GM23248 (cell line): ENCODE results near the gene NAT8. TPM values are rescaled to one million over a fixed set of nuclear protein-coding genes. Genes with fewer than 3 reads are reported as not detected.
"Not testable (repeated sequence)": the region's sequence is repeated elsewhere in the genome, so short reads cannot be mapped to it uniquely, and the experiment has no call there.

Experiments
- DNase-seq: peaks from one replicate; pipeline ENCODE4 v3.0.0-alpha.2; 2015
- H2AFZ ChIP-seq: fragments of 200-600 bp; sonication (generic); 2 replicates; pipeline ENCODE4 v1.6.1; 2016; ENCODE audit warnings: antibody characterized with exemption
- H3F3A ChIP-seq: fragments of 200-600 bp; sonication (generic); 2 replicates; pipeline ENCODE4 v1.6.1; 2016; ENCODE audit warnings: mild to moderate bottlenecking, antibody characterized with exemption, mixed run types; ENCODE audit not compliant: insufficient read depth
- H3K27ac ChIP-seq: fragments of 200-600 bp; sonication (generic); 2 replicates; pipeline ENCODE4 v1.5.1; 2016; ENCODE audit warnings: mild to moderate bottlenecking
- H3K27me3 ChIP-seq: fragments of 200-600 bp; sonication (generic); replicated peaks from 2 replicates; pipeline ENCODE4 v1.6.1; 2016; ENCODE audit warnings: mild to moderate bottlenecking; ENCODE audit not compliant: insufficient read depth
- H3K36me3 ChIP-seq: fragments of 200-600 bp; sonication (generic); 2 replicates; pipeline ENCODE4 v1.6.1; 2016; ENCODE audit warnings: low read depth, mild to moderate bottlenecking
- H3K4me1 ChIP-seq: fragments of 200-600 bp; sonication (generic); 2 replicates; pipeline ENCODE4 v1.6.1; 2016; ENCODE audit warnings: mild to moderate bottlenecking; ENCODE audit not compliant: insufficient read depth
- H3K4me2 ChIP-seq: fragments of 200-600 bp; sonication (generic); one replicate; pipeline ENCODE4 v1.6.1; 2016; ENCODE audit warnings: mild to moderate bottlenecking; ENCODE audit not compliant: unreplicated experiment
- H3K4me3 ChIP-seq: fragments of 200-600 bp; sonication (generic); 2 replicates; pipeline ENCODE4 v1.5.1; 2016; ENCODE audit warnings: mild to moderate bottlenecking
- H3K79me2 ChIP-seq: fragments of 200-600 bp; sonication (generic); 2 replicates; pipeline ENCODE4 v1.6.1; 2016; ENCODE audit warnings: mild to moderate bottlenecking; ENCODE audit not compliant: insufficient read depth
- H3K9ac ChIP-seq: fragments of 200-600 bp; sonication (generic); 2 replicates; pipeline ENCODE4 v1.6.1; 2016; ENCODE audit warnings: mild to moderate bottlenecking
- H3K9me2 ChIP-seq: fragments of 200-600 bp; sonication (generic); 2 replicates; pipeline ENCODE4 v1.6.1; 2016; ENCODE audit warnings: mixed run types, mild to moderate bottlenecking, moderate library complexity; ENCODE audit not compliant: insufficient read depth
- H3K9me3 ChIP-seq: fragments of 200-600 bp; sonication (generic); one replicate; pipeline ENCODE4 v1.6.1; 2017; ENCODE audit warnings: low read depth
- H4K20me1 ChIP-seq: fragments of 200-600 bp; sonication (generic); 2 replicates; pipeline ENCODE4 v1.6.0; 2016; ENCODE audit not compliant: insufficient read depth
- EZH2 ChIP-seq: fragments of 200-600 bp; sonication (generic); IDR thresholded peaks from 2 replicates; pipeline ENCODE4 v1.6.1; 2018; ENCODE audit warnings: antibody characterized with exemption, mild to moderate bottlenecking; ENCODE audit not compliant: insufficient read depth, poor library complexity, severe bottlenecking
- EZH2phosphoT487 ChIP-seq: fragments of 200-600 bp; sonication (generic); IDR thresholded peaks from 2 replicates; pipeline ENCODE4 v1.6.1; 2018; ENCODE audit warnings: antibody characterized with exemption, moderate library complexity, mild to moderate bottlenecking, low read depth; ENCODE audit not compliant: insufficient read depth
- WGBS, 2 experiments: methylation state at CpG; one replicate each; pipeline ENCODE4 v1.1.6; 2015 to 2017; ENCODE audit warnings: low lambda C conversion rate in 2 of 2, low coverage in 1 of 2; ENCODE audit errors: missing lambda C conversion rate in 2 of 2; 5-methylcytosine and 5-hydroxymethylcytosine counted together
- in situ Hi-C: fragments of 300-500 bp; cut with MboI; formaldehyde crosslinking; loops from 2 replicates; pipeline ENCODE4 v1.15.0; 2020
- polyA plus RNA-seq: library from polyadenylated mRNA; unstranded; fragments of >200 nt; fragmentation: Nextera tagmentation; extraction: Ambion mirVana; gene quantifications from 2 replicates; pipeline ENCODE4 v1.2.1, GENCODE V29; 2016
- total RNA-seq: library from RNA; depleted of rRNA; stranded (reverse); fragments of >200 nt; shearing (Covaris generic); gene quantifications from 2 replicates; pipeline ENCODE4 v1.2.3, GENCODE V29; 2014

The NAT8 gene
- total and polyA plus RNA-seq, 2 experiments from 2014 or later: not detected

GRCh38 chr2:73611867-73612266, 30.4 kb downstream of the NAT8 start:
- no peaks in the 10 kb centered on the region for H3K27me3 ChIP-seq
- H3K9me3 ChIP-seq: no peaks in the 10 kb centered on the region
- no peak overlapping the region for H2AFZ ChIP-seq
- no peaks in the 10 kb centered on the region for H3F3A ChIP-seq
- 93 to 94% methylated on average over 1 of the region's 1 CpG for WGBS, 2 experiments
- DNase-seq: peak; percentile 48
- TF ChIP-seq EZH2phosphoT487 (no peak), EZH2 (no peak)
- H3K4me2 ChIP-seq: no peak overlapping the region
- H4K20me1 ChIP-seq: no peaks in the 10 kb centered on the region
- no peaks in the 10 kb centered on the region for H3K9me2 ChIP-seq
- no peaks in the 10 kb centered on the region for H3K4me1 ChIP-seq
- H3K36me3 ChIP-seq: no peaks in the 10 kb centered on the region
- no peak overlapping the region for H3K9ac ChIP-seq
- in situ Hi-C loops: no loop called here
- H3K79me2 ChIP-seq: no peaks in the 10 kb centered on the region
- H3K27ac ChIP-seq: no peak overlapping the region
- no peak overlapping the region for H3K4me3 ChIP-seq

- no peak for TF ChIP-seq EZH2
- TF ChIP-seq EZH2phosphoT487: no peak
- in situ Hi-C loops: no loop called here
- WGBS, 2 experiments: 71 to 84% methylated on average over 4 of the region's 4 CpGs
Measured at GRCh38 chr2:73611193-73611592, 31.0 kb downstream of the NAT8 start.

GRCh38 chr2:73610111-73610510, 32.1 kb downstream of the NAT8 start:
- Histone ChIP-seq H3K27me3 (no peaks in the 10 kb centered on the region), H3K4me3 (no peak overlapping the region), H3K4me2 (no peak overlapping the region), H4K20me1 (no peaks in the 10 kb centered on the region), H3K9me2 (no peaks in the 10 kb centered on the region), H2AFZ (no peak overlapping the region), H3K9ac (no peak overlapping the region), H3K9me3 (no peaks in the 10 kb centered on the region), H3K79me2 (no peaks in the 10 kb centered on the region), H3F3A (no peaks in the 10 kb centered on the region), H3K36me3 (no peaks in the 10 kb centered on the region), H3K4me1 (no peaks in the 10 kb centered on the region), H3K27ac (no peak overlapping the region)
- in situ Hi-C loops: no loop called here
- peak; percentile 52 for DNase-seq
- WGBS, 2 experiments: 42 to 44% methylated on average over 3 of the region's 3 CpGs
- TF ChIP-seq EZH2phosphoT487: no peak
- TF ChIP-seq EZH2: no peak

More at GRCh38 chr2:73611193-73611592, 31.0 kb downstream of the NAT8 start:
- Histone ChIP-seq H3K9me2 (no peaks in the 10 kb centered on the region), H3K4me1 (no peaks in the 10 kb centered on the region), H3K27me3 (no peaks in the 10 kb centered on the region), H3K27ac (no peak overlapping the region), H3K4me3 (no peak overlapping the region), H3K9ac (no peak overlapping the region), H3F3A (no peaks in the 10 kb centered on the region), H2AFZ (no peak overlapping the region), H3K4me2 (no peak overlapping the region), H3K79me2 (no peaks in the 10 kb centered on the region), H3K9me3 (no peaks in the 10 kb centered on the region), H3K36me3 (no peaks in the 10 kb centered on the region), H4K20me1 (no peaks in the 10 kb centered on the region)
- no peak for DNase-seq

GRCh38 chr2:73604589-73604988, 37.6 kb downstream of the NAT8 start:
- H3F3A ChIP-seq, H2AFZ ChIP-seq, DNase-seq, H3K4me2 ChIP-seq, H3K9me2 ChIP-seq, H3K4me3 ChIP-seq, H3K9me3 ChIP-seq, H3K27me3 ChIP-seq, in situ Hi-C loops, H3K36me3 ChIP-seq, H3K79me2 ChIP-seq, H3K9ac ChIP-seq, H4K20me1 ChIP-seq, H3K27ac ChIP-seq, H3K4me1 ChIP-seq: not testable (repeated sequence)
- WGBS, 2 experiments: 84 to 89% methylated on average over 2 of the region's 2 CpGs

GRCh38 chr2:73603099-73603588, 39.1 kb downstream of the NAT8 start:
- in situ Hi-C loops, H3K27ac ChIP-seq: not testable (repeated sequence)
- 52 to 61% methylated on average over 4 of the region's 4 CpGs for WGBS, 2 experiments

More at GRCh38 chr2:73603099-73603588, 39.1 kb downstream of the NAT8 start:
- H3K9me3 ChIP-seq, H3K4me2 ChIP-seq, H3K4me1 ChIP-seq, H3F3A ChIP-seq, H3K27me3 ChIP-seq, H3K9me2 ChIP-seq, H3K9ac ChIP-seq, H3K79me2 ChIP-seq, H2AFZ ChIP-seq, H3K36me3 ChIP-seq, H4K20me1 ChIP-seq, H3K4me3 ChIP-seq: not testable (repeated sequence)
- peak; percentile 58 for DNase-seq
